IMR-90 (cell line): ENCODE data around the gene TCAP. TPM values are rescaled to one million over a fixed set of nuclear protein-coding genes. Genes with fewer than 3 reads are reported as not detected.

Experiments
- ATAC-seq: fragments of 200-7000 bp; cut with Tn5 transposase; 2 replicates; pipeline ENCODE4 v1.9.1; 2020; ENCODE audit warnings: low read depth, mild to moderate bottlenecking, moderate library complexity
- BruUV-seq: library from RNA; stranded (reverse); fragments of 400-500 nt; replicated peaks from 2 replicates; lab custom pipeline; 2021; lab: Mats Ljungman, UMichigan
- CTCF ChIA-PET: fragments of 300-600 bp; formaldehyde crosslinking; extraction: SDS; loops from one replicate; lab custom pipeline; 2021; ENCODE audit warnings: antibody characterized with exemption; lab: Yijun Ruan, JAX
- POLR2A ChIA-PET: fragments of 300-600 bp; sonication (Branson Sonifier 250); formaldehyde crosslinking; loops from one replicate; lab custom pipeline; 2022; ENCODE audit warnings: antibody characterized with exemption; ENCODE audit not compliant: unreplicated experiment; lab: Charles Lee
- DNase-seq: peaks from one replicate; pipeline ENCODE4 v3.0.0; 2013
- H2AFZ ChIP-seq: replicated peaks from 2 replicates; pipeline ENCODE3; 2013; ENCODE audit warnings: low read length, mild to moderate bottlenecking; ENCODE audit not compliant: poor library complexity
- H2AK5ac ChIP-seq: 2 replicates; pipeline ENCODE4 v1.6.1; 2013; ENCODE audit warnings: low read depth, low read length, inconsistent platforms
- H2AK9ac ChIP-seq: replicated peaks from 2 replicates; pipeline ENCODE3; 2013; ENCODE audit warnings: mild to moderate bottlenecking, low read depth, low read length, moderate library complexity; ENCODE audit not compliant: poor library complexity
- H2BK120ac ChIP-seq: 2 replicates; pipeline ENCODE4 v1.6.1; 2013; ENCODE audit warnings: low read depth, low read length, inconsistent platforms
- H2BK15ac ChIP-seq: 3 replicates; pipeline ENCODE4 v1.6.1; 2013; ENCODE audit warnings: low read depth, low read length, inconsistent platforms
- H2BK20ac ChIP-seq: 2 replicates; pipeline ENCODE4 v1.6.1; 2013; ENCODE audit warnings: low read depth, mild to moderate bottlenecking, inconsistent platforms, low read length, moderate library complexity
- H2BK5ac ChIP-seq: 2 replicates; pipeline ENCODE4 v1.6.1; 2013; ENCODE audit warnings: mild to moderate bottlenecking, low read depth, low read length, inconsistent platforms; ENCODE audit not compliant: poor library complexity, severe bottlenecking
- H3K14ac ChIP-seq: replicated peaks from 2 replicates; pipeline ENCODE4 v1.6.1; 2013; ENCODE audit warnings: low read depth, low read length, inconsistent platforms
- H3K18ac ChIP-seq: 2 replicates; pipeline ENCODE4 v1.6.1; 2013; ENCODE audit warnings: low read depth, low read length, control low read depth
- H3K23ac ChIP-seq: 2 replicates; pipeline ENCODE4 v1.6.1; 2013; ENCODE audit warnings: low read depth, low read length, inconsistent platforms
- H3K27ac ChIP-seq: 2 replicates; pipeline ENCODE4 v1.5.1; 2013; ENCODE audit warnings: mild to moderate bottlenecking, control low read depth, low read length; ENCODE audit not compliant: insufficient read depth
- H3K27me3 ChIP-seq: 2 replicates; pipeline ENCODE4 v1.6.1; 2013; ENCODE audit warnings: low read length; ENCODE audit not compliant: control insufficient read depth, insufficient read depth
- H3K36me3 ChIP-seq: 2 replicates; pipeline ENCODE4 v1.6.1; 2013; ENCODE audit warnings: low read length, mixed read lengths; ENCODE audit not compliant: control insufficient read depth, insufficient read depth
- H3K4ac ChIP-seq: 2 replicates; pipeline ENCODE4 v1.6.1; 2013; ENCODE audit warnings: low read depth, low read length, inconsistent platforms
- H3K4me1 ChIP-seq: 2 replicates; pipeline ENCODE4 v1.6.1; 2013; ENCODE audit warnings: low read length, mixed read lengths; ENCODE audit not compliant: control insufficient read depth, insufficient read depth
- H3K4me2 ChIP-seq: 2 replicates; pipeline ENCODE4 v1.6.1; 2013; ENCODE audit warnings: low read depth, mild to moderate bottlenecking, control low read depth, low read length, moderate library complexity
- H3K4me3 ChIP-seq: 2 replicates; pipeline ENCODE4 v1.5.1; 2013; ENCODE audit warnings: low read depth, mild to moderate bottlenecking, control low read depth, low read length, moderate library complexity; ENCODE audit not compliant: insufficient read depth
- H3K56ac ChIP-seq: 2 replicates; pipeline ENCODE4 v1.6.1; 2013; ENCODE audit warnings: low read length, inconsistent platforms; ENCODE audit not compliant: insufficient read depth; ENCODE audit errors: extremely low read depth
- H3K79me1 ChIP-seq, 2 experiments: 2 replicates each; pipeline ENCODE4 v1.6.1; 2013; ENCODE audit warnings: low read length in 2 of 2, inconsistent platforms in 1 of 2, low read depth in 1 of 2
- H3K9ac ChIP-seq: 2 replicates; pipeline ENCODE4 v1.6.1; 2013; ENCODE audit warnings: low read depth, low read length, control low read depth
- H3K9me1 ChIP-seq: 2 replicates; pipeline ENCODE4 v1.6.1; 2013; ENCODE audit warnings: low read length, inconsistent platforms; ENCODE audit not compliant: insufficient read depth
- H3K9me3 ChIP-seq: 2 replicates; pipeline ENCODE4 v1.6.1; 2013; ENCODE audit warnings: low read length; ENCODE audit not compliant: control insufficient read depth, insufficient read depth
- H4K20me1 ChIP-seq: 2 replicates; pipeline ENCODE4 v1.6.1; 2013; ENCODE audit warnings: low read length, inconsistent platforms; ENCODE audit not compliant: insufficient read depth
- H4K5ac ChIP-seq: 2 replicates; pipeline ENCODE4 v1.6.1; 2013; ENCODE audit warnings: mild to moderate bottlenecking, low read depth, low read length, control low read depth
- H4K8ac ChIP-seq, 2 experiments: 2 replicates each; pipeline ENCODE4 v1.6.1; 2013; ENCODE audit warnings: low read depth in 2 of 2, low read length in 2 of 2, control low read depth in 1 of 2, inconsistent platforms in 1 of 2
- H4K91ac ChIP-seq: 2 replicates; pipeline ENCODE4 v1.6.1; 2013; ENCODE audit warnings: low read depth, low read length, inconsistent platforms; ENCODE audit not compliant: insufficient read depth
- BHLHE40 ChIP-seq: fragments of 150-350 bp; IDR thresholded peaks from 2 replicates; pipeline ENCODE4 v1.6.1; 2016; ENCODE audit warnings: mild to moderate bottlenecking, low read depth, low read length
- CEBPB ChIP-seq: IDR thresholded peaks from 2 replicates; pipeline ENCODE4 v1.6.1; 2012; ENCODE audit warnings: low read depth, low read length, improper control_type of control experiment
- CHD1 ChIP-seq: IDR thresholded peaks from 2 replicates; pipeline ENCODE4 v1.6.1; 2012; ENCODE audit warnings: low read depth, low read length, improper control_type of control experiment
- CTCF ChIP-seq: conservative IDR thresholded peaks from 2 replicates; pipeline ENCODE4 v1.5.1; 2012; ENCODE audit warnings: mild to moderate bottlenecking, low read depth, low read length, improper control_type of control experiment
- FOS ChIP-seq: fragments of 150-350 bp; IDR thresholded peaks from 2 replicates; pipeline ENCODE4 v1.6.1; 2016; ENCODE audit warnings: low read depth, low read length
- MAFK ChIP-seq: IDR thresholded peaks from 2 replicates; pipeline ENCODE4 v1.6.1; 2012; ENCODE audit warnings: low read depth, low read length, improper control_type of control experiment
- MAZ ChIP-seq: IDR thresholded peaks from 2 replicates; pipeline ENCODE4 v1.6.1; 2012; ENCODE audit warnings: low read depth, mild to moderate bottlenecking, low read length, improper control_type of control experiment, moderate library complexity, borderline replicate concordance
- MXI1 ChIP-seq: IDR thresholded peaks from 2 replicates; pipeline ENCODE4 v1.6.1; 2012; ENCODE audit warnings: low read depth, mild to moderate bottlenecking, low read length, moderate library complexity, borderline replicate concordance
- POLR2A ChIP-seq: IDR thresholded peaks from 2 replicates; pipeline ENCODE4 v1.6.1; 2012; ENCODE audit warnings: mild to moderate bottlenecking, low read depth, low read length
- RAD21 ChIP-seq: IDR thresholded peaks from 2 replicates; pipeline ENCODE4 v1.6.1; 2012; ENCODE audit warnings: low read length, improper control_type of control experiment
- RCOR1 ChIP-seq: IDR thresholded peaks from 2 replicates; pipeline ENCODE4 v1.6.1; 2012; ENCODE audit warnings: mild to moderate bottlenecking, low read length, improper control_type of control experiment; ENCODE audit not compliant: insufficient replicate concordance
- RFX5 ChIP-seq: IDR thresholded peaks from 2 replicates; pipeline ENCODE4 v1.8.0; 2012; ENCODE audit warnings: low read depth, mild to moderate bottlenecking, low read length, moderate library complexity
- SMC3 ChIP-seq: fragments of 150-350 bp; IDR thresholded peaks from 2 replicates; pipeline ENCODE4 v1.6.1; 2016; ENCODE audit warnings: low read depth, mild to moderate bottlenecking, antibody characterized with exemption, low read length, moderate library complexity
- WGBS, 2 experiments: methylation state at CpG; one replicate each; pipeline versions ENCODE4 v1.1.5 to v1.1.7; 2013; ENCODE audit warnings: missing lambda C conversion rate in 2 of 2; ENCODE audit not compliant: insufficient read length in 1 of 2; ENCODE audit errors: extremely low coverage in 2 of 2; 5-methylcytosine and 5-hydroxymethylcytosine counted together
- dilution Hi-C: fragments of 300-500 bp; cut with HindIII; formaldehyde crosslinking; loops from one replicate; pipeline ENCODE4 v1.14.3; 2018; ENCODE audit warnings: low sequenced_read_pairs; ENCODE audit not compliant: unreplicated experiment
- in situ Hi-C: fragments of 300-500 bp; cut with MboI; formaldehyde crosslinking; loops from 3 replicates; pipeline ENCODE4 v1.14.3; 2019; ENCODE audit warnings: low sequenced_read_pairs, inconsistent platforms, mixed read lengths
- intact Hi-C: fragments of 100-400 bp; cut with micrococcal nuclease; formaldehyde crosslinking; loops from 2 replicates; pipeline ENCODE4 v1.10.0; 2022
- polyA plus RNA-seq, 3 experiments: library from polyadenylated mRNA; depleted of rRNA; stranded (reverse); fragments of >200 nt; gene quantifications; 2 replicates each; pipeline ENCODE4 v1.2.3, GENCODE V29; 2012; ENCODE audit warnings: low replicate concordance in 1 of 3
- total RNA-seq: library from RNA; depleted of rRNA; stranded (reverse); fragments of >200 nt; gene quantifications from 2 replicates; pipeline ENCODE4 v1.2.3, GENCODE V29; 2012
- TF ChIP-seq, protein P1 (sequence below): fragments of 150-350 bp; IDR thresholded peaks from 2 replicates; pipeline ENCODE4 v1.6.1; 2017; ENCODE audit warnings: mild to moderate bottlenecking, antibody characterized with exemption, low read length, low read depth
- TF ChIP-seq, protein P2 (sequence below): fragments of 150-350 bp; IDR thresholded peaks from 2 replicates; pipeline ENCODE4 v1.6.1; 2016; ENCODE audit warnings: low read depth, mild to moderate bottlenecking, low read length, moderate library complexity, borderline replicate concordance

Gene TCAP
- total and polyA plus RNA-seq, 2 of the 4 experiments (the other 2 are of a cell fraction): under 0.01 to 0.21 TPM

DNA sequence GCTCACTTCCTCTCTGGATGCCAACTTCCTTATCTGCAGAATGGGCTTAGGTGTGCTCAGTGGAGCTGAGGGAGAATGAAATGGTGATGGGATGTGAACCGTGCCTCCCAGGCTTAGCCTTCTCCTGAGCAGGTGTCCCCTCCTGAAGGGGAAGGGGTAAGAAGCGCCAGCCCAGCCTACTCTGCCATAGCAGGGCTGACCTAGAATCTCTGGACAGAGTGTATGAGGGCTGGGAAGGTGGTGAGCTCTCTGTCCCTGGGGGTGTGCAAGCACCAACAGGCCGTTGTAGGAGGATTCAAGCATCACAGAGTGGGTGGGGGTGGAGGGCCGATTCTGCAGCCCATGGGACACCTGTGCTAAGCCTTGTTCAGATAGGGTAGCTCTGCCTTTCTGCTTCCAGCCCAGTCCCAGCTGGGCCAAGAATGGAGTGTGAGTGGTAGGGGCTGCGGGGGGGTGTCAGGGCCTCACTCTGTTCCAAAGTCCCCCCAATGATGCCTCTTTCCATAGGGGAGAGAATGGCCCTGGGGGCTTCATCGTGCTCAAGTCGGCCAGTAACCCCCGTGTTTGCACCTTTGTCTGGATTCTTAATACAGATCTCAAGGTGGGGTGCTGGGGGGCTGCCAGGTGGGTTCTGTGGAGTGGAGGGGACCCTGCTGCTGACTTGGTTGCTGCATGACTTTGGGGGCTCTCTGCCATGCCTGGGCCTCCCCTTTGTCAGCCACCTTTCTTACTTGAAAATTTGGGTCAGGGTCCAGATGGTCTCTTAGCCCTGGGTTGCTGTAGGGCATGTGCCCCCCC lies 3.2 kb upstream of the TCAP start:
- 100% methylated on average over 1 of the region's 8 CpGs; no CpG with 5 or more reads in 1 of the 2 experiments for WGBS, 2 experiments
- no peak overlapping the region for H4K91ac ChIP-seq
- no peaks in the 10 kb centered on the region for H3K9me3 ChIP-seq
- no peak overlapping the region for H3K4ac ChIP-seq
- H4K8ac ChIP-seq: no peak overlapping the region
- no peak overlapping the region for H2BK20ac ChIP-seq
- H3K14ac ChIP-seq: no peak overlapping the region
- dilution Hi-C loops (no loop called here), intact Hi-C loops (no loop called here), in situ Hi-C loops (no loop called here)
- H2BK120ac ChIP-seq: no peak overlapping the region
- H3K79me1 ChIP-seq: no peaks in the 10 kb centered on the region
- DNase-seq: no peak
- H2BK5ac ChIP-seq: no peak overlapping the region
- no peak overlapping the region for H3K9ac ChIP-seq
- no peaks in the 10 kb centered on the region for H3K9me1 ChIP-seq
- POLR2A ChIA-PET: no interaction called here
- H2AK9ac ChIP-seq: no peak overlapping the region
- no peak overlapping the region for H3K4me3 ChIP-seq
- H3K56ac ChIP-seq: no peak overlapping the region
- no peak overlapping the region for H3K23ac ChIP-seq
- no peak overlapping the region for H3K27ac ChIP-seq
- H3K4me2 ChIP-seq: no peak overlapping the region
- CTCF ChIA-PET: no interaction called here
- H2AFZ ChIP-seq: no peak overlapping the region
- H3K18ac ChIP-seq: no peak overlapping the region
- no peaks in the 10 kb centered on the region; the same call in none of the 2 replicates for H4K20me1 ChIP-seq
- no TSS peak for BruUV-seq
- peaks cover 37% of the 10 kb centered on the region for H3K36me3 ChIP-seq
- no peak overlapping the region for H4K5ac ChIP-seq
- peaks cover 4% of the 10 kb centered on the region; the same call in 1 of the 2 replicates for H3K4me1 ChIP-seq
- ATAC-seq: no peak
- no peak overlapping the region for H2AK5ac ChIP-seq
- no peak overlapping the region for H2BK15ac ChIP-seq
- H3K27me3 ChIP-seq: peaks cover 6% of the 10 kb centered on the region; the same call in 1 of the 2 replicates
- no peak for TF ChIP-seq SMC3
- TF ChIP-seq, protein P1, sequence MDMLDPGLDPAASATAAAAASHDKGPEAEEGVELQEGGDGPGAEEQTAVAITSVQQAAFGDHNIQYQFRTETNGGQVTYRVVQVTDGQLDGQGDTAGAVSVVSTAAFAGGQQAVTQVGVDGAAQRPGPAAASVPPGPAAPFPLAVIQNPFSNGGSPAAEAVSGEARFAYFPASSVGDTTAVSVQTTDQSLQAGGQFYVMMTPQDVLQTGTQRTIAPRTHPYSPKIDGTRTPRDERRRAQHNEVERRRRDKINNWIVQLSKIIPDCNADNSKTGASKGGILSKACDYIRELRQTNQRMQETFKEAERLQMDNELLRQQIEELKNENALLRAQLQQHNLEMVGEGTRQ: no peak
- TF ChIP-seq, protein P2, sequence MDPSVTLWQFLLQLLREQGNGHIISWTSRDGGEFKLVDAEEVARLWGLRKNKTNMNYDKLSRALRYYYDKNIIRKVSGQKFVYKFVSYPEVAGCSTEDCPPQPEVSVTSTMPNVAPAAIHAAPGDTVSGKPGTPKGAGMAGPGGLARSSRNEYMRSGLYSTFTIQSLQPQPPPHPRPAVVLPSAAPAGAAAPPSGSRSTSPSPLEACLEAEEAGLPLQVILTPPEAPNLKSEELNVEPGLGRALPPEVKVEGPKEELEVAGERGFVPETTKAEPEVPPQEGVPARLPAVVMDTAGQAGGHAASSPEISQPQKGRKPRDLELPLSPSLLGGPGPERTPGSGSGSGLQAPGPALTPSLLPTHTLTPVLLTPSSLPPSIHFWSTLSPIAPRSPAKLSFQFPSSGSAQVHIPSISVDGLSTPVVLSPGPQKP: no peak
- TF ChIP-seq FOS: no peak
- no peak for TF ChIP-seq POLR2A
- no peak for TF ChIP-seq CHD1
- no peak for TF ChIP-seq RFX5
- TF ChIP-seq BHLHE40: no peak
- TF ChIP-seq CEBPB: no peak
- TF ChIP-seq RAD21: no peak
- TF ChIP-seq RCOR1: no peak
- TF ChIP-seq CTCF: no peak
- no peak for TF ChIP-seq MAZ
- TF ChIP-seq MXI1: no peak
- no peak for TF ChIP-seq MAFK
